Skeletal muscle satellite cell (primary cell): ENCODE measurements around the gene MAP2K5.

Experiments used
- H3K27me3 ChIP-seq: 2 replicates; pipeline ENCODE4 v1.7.0; 2013; ENCODE audit warnings: low read length; ENCODE audit not compliant: control insufficient read depth, insufficient read depth
- H3K36me3 ChIP-seq: 2 replicates; pipeline ENCODE4 v1.7.0; 2013; ENCODE audit warnings: mild to moderate bottlenecking, control low read depth, low read length; ENCODE audit not compliant: insufficient read depth
- H3K4me1 ChIP-seq: 2 replicates; pipeline ENCODE4 v1.7.0; 2013; ENCODE audit warnings: low read length; ENCODE audit not compliant: control insufficient read depth, insufficient read depth
- H3K4me2 ChIP-seq: 2 replicates; pipeline ENCODE4 v1.7.0; 2013; ENCODE audit warnings: mild to moderate bottlenecking, low read length
- H3K4me3 ChIP-seq: 2 replicates; pipeline ENCODE4 v1.7.0; 2013; ENCODE audit warnings: low read length
- H3K9ac ChIP-seq: 2 replicates; pipeline ENCODE4 v1.7.0; 2013; ENCODE audit warnings: mild to moderate bottlenecking, low read depth, low read length, moderate library complexity
- H3K9me3 ChIP-seq: replicated peaks from 2 replicates; pipeline ENCODE4 v1.7.0; 2013; ENCODE audit warnings: mild to moderate bottlenecking, control low read depth, low read length

MAP2K5 gene

DNA sequence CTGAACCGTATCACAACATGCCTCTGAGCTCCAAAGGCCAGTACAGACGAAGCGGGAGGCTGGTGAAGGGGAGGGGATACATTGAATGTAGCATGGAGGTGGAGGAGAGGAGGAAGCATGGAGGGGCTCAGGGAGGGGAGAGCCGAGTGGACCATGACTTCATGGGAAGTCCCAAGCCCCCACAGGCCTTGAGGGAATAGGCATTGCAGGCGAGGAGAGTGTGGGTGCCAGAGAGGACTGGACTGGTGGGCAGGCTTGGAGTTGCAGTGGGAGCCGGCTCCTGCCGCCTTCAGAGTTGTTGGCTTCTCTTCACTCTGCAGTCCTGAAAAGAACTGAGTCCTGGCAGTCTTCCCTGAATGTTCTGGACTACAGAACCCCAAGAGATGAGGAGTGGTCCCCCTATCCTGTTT, 300.6 kb downstream of the MAP2K5 start:
- Histone ChIP-seq H3K4me2 (no peak overlapping the region), H3K4me3 (no peak overlapping the region), H3K9ac (no peak overlapping the region), H3K4me1 (peaks cover 14% of the 10 kb centered on the region), H3K36me3 (no peaks in the 10 kb centered on the region), H3K9me3 (no peaks in the 10 kb centered on the region), H3K27me3 (no peaks in the 10 kb centered on the region)

- Histone ChIP-seq H3K4me2 (no peak overlapping the region), H3K36me3 (no peaks in the 10 kb centered on the region), H3K27me3 (peaks cover 5% of the 10 kb centered on the region), H3K9me3 (no peaks in the 10 kb centered on the region), H3K9ac (no peak overlapping the region), H3K4me3 (no peak overlapping the region), H3K4me1 (peaks cover 10% of the 10 kb centered on the region)
Measured at GRCh38 chr15:67843571-67844387, 301.3 kb downstream of the MAP2K5 start.

GRCh38 chr15:67845974-67846373, 303.5 kb downstream of the MAP2K5 start:
- no peaks in the 10 kb centered on the region for H3K9me3 ChIP-seq
- peaks cover 5% of the 10 kb centered on the region for H3K27me3 ChIP-seq
- H3K36me3 ChIP-seq = no peaks in the 10 kb centered on the region
- H3K4me2 ChIP-seq = no peak overlapping the region
- peaks cover 7% of the 10 kb centered on the region for H3K4me1 ChIP-seq
- no peak overlapping the region for H3K4me3 ChIP-seq
- no peak overlapping the region for H3K9ac ChIP-seq

DNA sequence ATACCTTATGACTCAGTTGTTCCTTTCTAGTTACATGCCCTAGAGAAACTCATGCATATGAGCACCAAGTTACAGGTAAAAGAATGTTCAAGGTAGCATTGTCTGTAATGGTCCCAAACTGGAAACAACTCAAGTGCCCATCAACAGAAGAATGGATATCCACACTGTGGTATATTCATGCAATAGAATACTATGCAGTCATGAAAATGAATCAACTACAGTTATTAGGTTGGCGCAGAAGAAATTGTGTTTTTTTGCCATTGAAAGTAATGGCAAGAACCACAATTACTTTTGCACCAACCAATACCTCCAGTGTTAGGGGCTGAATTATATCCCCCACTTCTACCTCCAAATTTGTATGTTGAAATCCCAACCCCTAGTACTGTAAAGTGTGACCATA, 307.0 kb downstream of the MAP2K5 start:
- Histone ChIP-seq H3K36me3 (no peaks in the 10 kb centered on the region), H3K4me2 (no peak overlapping the region), H3K9me3 (no peaks in the 10 kb centered on the region), H3K9ac (no peak overlapping the region), H3K4me3 (no peak overlapping the region), H3K4me1 (peaks cover 7% of the 10 kb centered on the region), H3K27me3 (peaks cover 5% of the 10 kb centered on the region)

DNA sequence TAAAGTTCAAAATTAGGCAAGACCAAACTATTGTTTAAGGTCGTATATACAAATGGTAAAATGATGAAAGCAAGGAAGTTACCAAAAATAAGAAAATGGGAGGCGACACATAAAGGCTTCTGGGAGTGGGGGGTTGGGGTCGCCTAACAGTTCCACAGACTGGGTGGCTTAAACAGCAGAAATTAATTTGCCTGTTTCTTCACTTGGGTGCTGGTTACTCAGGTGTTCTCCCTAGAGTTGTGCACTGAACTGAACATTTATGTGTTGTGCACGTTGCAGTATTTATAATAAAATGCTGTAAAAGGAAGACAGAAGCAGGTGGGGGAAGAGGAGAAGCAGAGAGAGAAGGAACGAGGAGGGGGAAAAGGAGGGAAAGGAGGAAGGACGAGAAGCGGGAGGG, 307.8 kb downstream of the MAP2K5 start:
- no peak overlapping the region for H3K4me2 ChIP-seq
- H3K4me3 ChIP-seq = no peak overlapping the region
- H3K4me1 ChIP-seq = peaks cover 7% of the 10 kb centered on the region

GRCh38 chr15:67850994-67851571, 308.6 kb downstream of the MAP2K5 start:
- no peak overlapping the region for H3K9ac ChIP-seq

More for the DNA sequence above, 307.8 kb downstream of the MAP2K5 start:
- H3K27me3 ChIP-seq = peaks cover 5% of the 10 kb centered on the region
- no peaks in the 10 kb centered on the region for H3K9me3 ChIP-seq
- no peak overlapping the region for H3K9ac ChIP-seq
- no peaks in the 10 kb centered on the region for H3K36me3 ChIP-seq

GRCh38 chr15:67852418-67852817, 309.9 kb downstream of the MAP2K5 start:
- Histone ChIP-seq H3K4me3 (no peak overlapping the region), H3K36me3 (no peaks in the 10 kb centered on the region), H3K4me2 (no peak overlapping the region), H3K27me3 (peaks cover 5% of the 10 kb centered on the region), H3K4me1 (peaks cover 7% of the 10 kb centered on the region), H3K9me3 (no peaks in the 10 kb centered on the region), H3K9ac (no peak overlapping the region)

More at GRCh38 chr15:67850994-67851571, 308.6 kb downstream of the MAP2K5 start:
- Histone ChIP-seq H3K4me1 (peaks cover 7% of the 10 kb centered on the region), H3K36me3 (no peaks in the 10 kb centered on the region), H3K4me3 (no peak overlapping the region), H3K27me3 (peaks cover 5% of the 10 kb centered on the region), H3K9me3 (no peaks in the 10 kb centered on the region), H3K4me2 (no peak overlapping the region)

- no peak overlapping the region for H3K4me3 ChIP-seq
- H3K9ac ChIP-seq = no peak overlapping the region
- no peaks in the 10 kb centered on the region for H3K36me3 ChIP-seq
- no peak overlapping the region for H3K4me2 ChIP-seq
- no peaks in the 10 kb centered on the region for H3K9me3 ChIP-seq
- H3K4me1 ChIP-seq = peaks cover 7% of the 10 kb centered on the region
- H3K27me3 ChIP-seq = peaks cover 2% of the 10 kb centered on the region
Measured at GRCh38 chr15:67853454-67853853, 311.0 kb downstream of the MAP2K5 start.

DNA sequence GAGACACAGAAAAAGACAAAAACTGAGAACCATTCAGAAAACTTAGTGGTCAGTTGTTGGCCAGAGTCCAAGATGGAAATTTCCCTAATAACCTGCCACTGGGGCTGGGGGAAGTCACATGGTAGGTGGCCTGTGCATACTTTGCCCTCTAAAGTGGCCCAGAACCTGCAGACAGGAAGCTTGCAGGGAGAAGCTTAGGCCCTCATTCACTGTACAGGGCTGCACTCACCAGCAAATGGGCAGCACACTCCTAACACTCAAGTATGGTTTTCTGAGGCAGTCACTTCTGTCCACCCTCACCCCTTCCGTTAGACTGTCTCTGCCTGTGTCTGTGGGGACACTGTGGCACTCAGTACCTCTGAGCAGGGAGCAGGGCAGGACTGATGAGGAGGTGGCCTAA, 311.9 kb downstream of the MAP2K5 start:
- no peak overlapping the region for H3K9ac ChIP-seq
- peaks cover 7% of the 10 kb centered on the region for H3K4me1 ChIP-seq
- H3K9me3 ChIP-seq = no peaks in the 10 kb centered on the region
- no peak overlapping the region for H3K4me2 ChIP-seq
- no peaks in the 10 kb centered on the region for H3K36me3 ChIP-seq
- H3K4me3 ChIP-seq = no peak overlapping the region
- no peaks in the 10 kb centered on the region for H3K27me3 ChIP-seq

GRCh38 chr15:67855842-67856241, 313.3 kb downstream of the MAP2K5 start:
- Histone ChIP-seq H3K9me3 (no peaks in the 10 kb centered on the region), H3K36me3 (no peaks in the 10 kb centered on the region), H3K4me1 (peaks cover 7% of the 10 kb centered on the region), H3K27me3 (peaks cover 3% of the 10 kb centered on the region), H3K4me3 (no peak overlapping the region), H3K4me2 (no peak overlapping the region), H3K9ac (no peak overlapping the region)
